Panc1 (cell line): ENCODE data around the gene STK32C. TPM values are rescaled to one million over a fixed set of nuclear protein-coding genes. Genes with fewer than 3 reads are reported as not detected.

ENCODE experiments used
- ATAC-seq: fragments of 200-7000 bp; cut with Tn5 transposase; 2 replicates; pipeline ENCODE4 v1.9.1; 2020; ENCODE audit warnings: mild to moderate bottlenecking, moderate library complexity
- BruUV-seq: library from RNA; stranded (reverse); fragments of 400-500 nt; replicated peaks from 2 replicates; lab custom pipeline; 2021; lab: Mats Ljungman, UMichigan
- CTCF ChIA-PET: fragments of 300-600 bp; sonication (Branson Sonifier 250); formaldehyde crosslinking; loops from one replicate; lab custom pipeline; 2022; ENCODE audit warnings: antibody characterized with exemption; lab: Charles Lee
- POLR2A ChIA-PET: fragments of 300-600 bp; sonication (Branson Sonifier 250); formaldehyde crosslinking; loops from one replicate; lab custom pipeline; 2022; ENCODE audit warnings: antibody characterized with exemption; lab: Charles Lee
- DNase-seq: peaks from one replicate; pipeline ENCODE4 v3.0.0-alpha.2; 2010; ENCODE audit warnings: low read depth, low spot score
- H3K27ac ChIP-seq: 2 replicates; pipeline ENCODE4 v1.5.1; 2011; ENCODE audit warnings: mild to moderate bottlenecking, low read length, inconsistent platforms
- H3K27me3 ChIP-seq: fragments of 200-500 bp; sonication (Bioruptor generic); 2 replicates; pipeline ENCODE4 v1.6.0; 2014; ENCODE audit warnings: low read length, inconsistent platforms; ENCODE audit not compliant: control insufficient read depth, insufficient read depth
- H3K36me3 ChIP-seq: fragments of 200-500 bp; sonication (Bioruptor generic); 2 replicates; pipeline ENCODE4 v1.5.1; 2014; ENCODE audit warnings: inconsistent platforms, mild to moderate bottlenecking, low read length, moderate library complexity; ENCODE audit not compliant: control insufficient read depth, insufficient read depth
- H3K4me1 ChIP-seq: 2 replicates; pipeline ENCODE4 v1.5.1; 2011; ENCODE audit warnings: inconsistent platforms, mild to moderate bottlenecking, low read length, moderate library complexity; ENCODE audit not compliant: control insufficient read depth, insufficient read depth
- H3K4me3 ChIP-seq, 2 experiments: 2 replicates each; pipeline ENCODE4 v1.5.1; 2011 to 2012; ENCODE audit warnings: low read depth in 2 of 2, low read length in 2 of 2, mild to moderate bottlenecking in 2 of 2, inconsistent platforms in 1 of 2, moderate library complexity in 1 of 2
- H3K9me3 ChIP-seq: fragments of 200-500 bp; sonication (Bioruptor generic); 2 replicates; pipeline ENCODE4 v1.5.1; 2014; ENCODE audit warnings: low read depth, mild to moderate bottlenecking, inconsistent platforms, low read length, moderate library complexity; ENCODE audit not compliant: control insufficient read depth, insufficient read depth
- CTCF ChIP-seq: fragments of 450-650 bp; IDR thresholded peaks from 2 replicates; pipeline ENCODE4 v1.5.1; 2017; ENCODE audit warnings: mild to moderate bottlenecking
- POLR2AphosphoS5 ChIP-seq: IDR thresholded peaks from 2 replicates; pipeline ENCODE4 v1.6.1; 2012; ENCODE audit warnings: mild to moderate bottlenecking, low read depth, low read length, moderate library complexity
- REST ChIP-seq, 2 experiments: IDR thresholded peaks; 2 replicates each; pipeline ENCODE4 v1.6.1; 2011 to 2012; ENCODE audit warnings: low read depth in 2 of 2, control low read depth in 1 of 2, low read length in 1 of 2, mild to moderate bottlenecking in 1 of 2, moderate library complexity in 1 of 2; ENCODE audit not compliant: insufficient read depth in 1 of 2
- TCF7L2 ChIP-seq: IDR thresholded peaks from 2 replicates; pipeline ENCODE4 v1.6.1; 2011; ENCODE audit warnings: mild to moderate bottlenecking, low read depth, low read length, inconsistent platforms
- in situ Hi-C: cut with HindIII; loops from 2 replicates; pipeline ENCODE4 v1.10.0; 2016; ENCODE audit warnings: low sequenced_read_pairs, low pct_unique_long_range_greater_than_20kb
- intact Hi-C: fragments of 100-400 bp; cut with micrococcal nuclease; formaldehyde crosslinking; loops from one replicate; pipeline ENCODE4 v1.10.0; 2022; ENCODE audit not compliant: unreplicated experiment
- total RNA-seq: library from RNA; stranded (reverse); gene quantifications from one replicate; pipeline ENCODE4 v1.2.1, GENCODE V29; 2021; ENCODE audit not compliant: unreplicated experiment

The STK32C gene
- total RNA-seq, 1 experiment from 2014 or later: 53.7 TPM

DNA sequence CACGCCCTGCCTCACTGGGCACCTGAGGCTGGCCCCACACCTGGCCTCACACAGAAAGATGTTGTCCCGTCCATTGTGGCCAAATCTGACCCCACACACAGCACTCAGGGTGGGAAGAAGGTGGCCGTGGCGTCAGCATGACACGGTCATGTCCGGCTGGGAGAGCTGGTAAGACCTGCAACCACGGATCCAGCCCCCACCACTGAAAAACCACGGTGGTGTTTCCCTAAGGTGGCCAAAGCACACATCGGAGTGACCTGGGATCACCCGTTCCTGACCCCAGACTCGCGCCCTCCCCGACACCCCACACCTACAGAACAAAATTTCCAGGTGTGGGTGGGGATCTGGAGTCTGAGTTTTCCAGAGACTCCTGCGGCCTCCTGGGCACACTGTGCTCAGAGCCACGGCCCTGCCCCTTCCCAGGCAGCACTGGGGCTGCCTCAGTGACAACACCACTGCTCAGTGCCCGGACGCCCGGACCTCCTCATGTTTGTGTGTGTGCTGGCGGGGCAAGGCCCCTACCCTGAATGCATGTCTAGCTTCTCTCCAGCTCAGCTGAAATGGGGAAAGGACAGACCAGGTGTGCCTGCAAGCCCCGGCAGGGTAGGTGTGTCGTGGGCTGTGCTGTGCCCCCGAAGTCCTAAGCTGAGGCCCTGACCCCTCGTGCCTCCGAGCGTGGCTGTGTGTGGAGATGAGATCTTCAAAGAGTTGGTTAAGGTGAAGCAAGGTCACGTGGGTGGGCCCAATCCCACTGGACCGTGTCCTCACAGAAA, 36.1 kb downstream of the STK32C start:
- Histone ChIP-seq H3K4me3 (no peak overlapping the region), H3K4me1 (peaks cover 27% of the 10 kb centered on the region), H3K9me3 (no peaks in the 10 kb centered on the region), H3K36me3 (no peaks in the 10 kb centered on the region), H3K27ac (no peak overlapping the region), H3K27me3 (no peaks in the 10 kb centered on the region)
- ChIA-PET POLR2A (interaction anchor here (0.7 kb wide), 1 partner anchor 41 kb away, joined by 3 read pairs; no protein-coding TSS in a partner anchor), CTCF (no interaction called here)
- ATAC-seq (no peak), DNase-seq (no peak)
- no TSS peak for BruUV-seq
- in situ Hi-C loops (no loop called here), intact Hi-C loops (no loop called here)
- TF ChIP-seq TCF7L2 (no peak), REST (IDR thresholded peaks at IDR 0.05; ENCODE audit: insufficient read depth in 1 of 2, low read depth in 2 of 2, low read length in 1 of 2) (no peak), CTCF (no peak), POLR2AphosphoS5 (no peak)

GRCh38 chr10:132270721-132271457, 36.9 kb downstream of the STK32C start:
- in situ Hi-C loops: no loop called here
- POLR2A ChIA-PET: interaction anchor here (0.7 kb wide), 1 partner anchor 41 kb away, joined by 3 read pairs; no protein-coding TSS in a partner anchor

More at GRCh38 chr10:132270721-132271457, 36.9 kb downstream of the STK32C start:
- H3K27me3 ChIP-seq: no peaks in the 10 kb centered on the region
- intact Hi-C loops: no loop called here
- no peaks in the 10 kb centered on the region for H3K9me3 ChIP-seq
- no peak overlapping the region for H3K4me3 ChIP-seq
- H3K4me1 ChIP-seq: peaks cover 33% of the 10 kb centered on the region
- no TSS peak for BruUV-seq
- H3K36me3 ChIP-seq: no peaks in the 10 kb centered on the region
- TF ChIP-seq POLR2AphosphoS5: no peak
- TF ChIP-seq CTCF: no peak
- no peak for ATAC-seq
- no peak for DNase-seq
- H3K27ac ChIP-seq: no peak overlapping the region
- CTCF ChIA-PET: no interaction called here
